Right lobe of liver (tissue), 6 donors: ENCODE measurements around the gene KIRREL3. TPM values are rescaled to one million over a fixed set of nuclear protein-coding genes. Genes with fewer than 3 reads are reported as not detected.

Source experiments
- ATAC-seq, 4 donors: fragments of 200-7000 bp; cut with Tn5 transposase; one replicate each; pipeline ENCODE4 v1.9.1; 2020; ENCODE audit warnings: mild to moderate bottlenecking in 4 of 4, moderate library complexity in 4 of 4
- DNase-seq, 3 donors: peaks; one replicate each; pipeline ENCODE4 v3.0.0-alpha.2; 2020
- H3K27ac ChIP-seq, 3 donors: fragments of 200-600 bp; one replicate each; pipeline ENCODE4 v1.8.0; 2022
- H3K27me3 ChIP-seq, 2 donors: fragments of 200-600 bp; one replicate each; pipeline ENCODE4 v1.8.0; 2022
- H3K36me3 ChIP-seq, 4 donors: fragments of 200-600 bp; sonication (generic) in 1 of 4; one replicate each; pipeline versions ENCODE4 v1.5.1 to v1.8.0; 2017 to 2022; ENCODE audit warnings: control low read depth in 1 of 4
- H3K4me1 ChIP-seq, 4 donors: fragments of 200-600 bp; sonication (generic) in 1 of 4; one replicate each; pipeline versions ENCODE4 v1.5.1 to v1.8.0; 2017 to 2022; ENCODE audit warnings: control low read depth in 1 of 4
- H3K4me3 ChIP-seq, 3 donors: fragments of 200-600 bp; one replicate each; pipeline ENCODE4 v1.8.0; 2022
- H3K9me3 ChIP-seq, 4 donors: fragments of 200-600 bp; sonication (generic) in 1 of 4; one replicate each; pipeline versions ENCODE4 v1.5.1 to v1.8.0; 2017 to 2022; ENCODE audit warnings: control low read depth in 1 of 4
- CTCF ChIP-seq, 4 donors: fragments of 200-600 bp in 3 of 4; fragments of 450-650 bp in 1 of 4; IDR thresholded peaks; one replicate each; pipeline versions ENCODE4 v1.5.1 to v1.8.0; 2016 to 2022; ENCODE audit warnings: antibody characterized with exemption in 4 of 4, mild to moderate bottlenecking in 2 of 4
- POLR2A ChIP-seq: fragments of 450-650 bp; IDR thresholded peaks from one replicate; pipeline ENCODE4 v1.6.1; 2017; ENCODE audit warnings: antibody characterized with exemption, mild to moderate bottlenecking
- WGBS: methylation state at CpG from one replicate; pipeline ENCODE4 v1.1.6; 2018; ENCODE audit warnings: low coverage, low lambda C conversion rate; ENCODE audit not compliant: insufficient coverage; ENCODE audit errors: missing lambda C conversion rate; 5-methylcytosine and 5-hydroxymethylcytosine counted together
- intact Hi-C, 2 donors: fragments of 100-400 bp; cut with DNase I; formaldehyde crosslinking; loops; one replicate each; pipeline versions ENCODE4 v1.11.2 to v1.14.1; 2022
- total RNA-seq, 6 experiments: library from RNA; depleted of rRNA in 2 of 6; stranded (reverse); fragments of >200 nt in 2 of 6; fragmentation: NEBNext Ultra II Directional in 3 of 6; extraction: Animal tissue kit (Norgen Biotek cat#: 25700) in 3 of 6; gene quantifications; one replicate each; pipeline versions ENCODE4 v1.1.0 to v1.2.4, GENCODE V29; 2016 to 2023
- donor health status: DM: no; HTN: yes; CAD: no.
- donor health status: DM: no; HTN: no; CAD: no.
- donor health status: DM: no; HTN: no; CAD: no.
- donor health status: DM: no; HTN: yes; CAD: no.
- donor health status: DM: no; HTN: yes; CAD: no.

KIRREL3 gene
- total RNA-seq, 6 experiments from 2014 or later = not detected

GRCh38 chr11:126411971-126412381 lies 588.6 kb downstream of the KIRREL3 start:
- H3K4me3 ChIP-seq = no peak overlapping the region
- WGBS = 82% methylated on average over 6 of the region's 6 CpGs
- no peaks in the 10 kb centered on the region for H3K9me3 ChIP-seq
- no peak overlapping the region for H3K27ac ChIP-seq
- no peak for ATAC-seq
- DNase-seq = no peak
- H3K4me1 ChIP-seq = peaks cover 0 to 6% (median 2%) of the 10 kb centered on the region in 4 donors
- no peaks in the 10 kb centered on the region for H3K27me3 ChIP-seq
- TF ChIP-seq CTCF (IDR thresholded peaks at IDR 0.05) = no peak
- no peak for TF ChIP-seq POLR2A
- intact Hi-C loops = no loop called here
- peaks cover 0 to 17% (median 5%) of the 10 kb centered on the region in 4 donors for H3K36me3 ChIP-seq

GRCh38 chr11:126410649-126411048 lies 589.9 kb downstream of the KIRREL3 start:
- intact Hi-C loops = no loop called here
- Histone ChIP-seq H3K9me3 (no peaks in the 10 kb centered on the region), H3K4me1 (no peaks in the 10 kb centered on the region), H3K4me3 (no peak overlapping the region), H3K27ac (no peak overlapping the region), H3K27me3 (no peaks in the 10 kb centered on the region), H3K36me3 (peaks cover 0 to 17% (median 5%) of the 10 kb centered on the region in 4 donors)
- TF ChIP-seq CTCF (IDR thresholded peaks at IDR 0.05) (no peak), POLR2A (no peak)
- ATAC-seq = no peak
- WGBS = 59% methylated on average over 6 of the region's 6 CpGs
- DNase-seq = no peak

GRCh38 chr11:126409620-126409985 lies 591.0 kb downstream of the KIRREL3 start:
- no peak for DNase-seq
- Histone ChIP-seq H3K27me3 (no peaks in the 10 kb centered on the region), H3K36me3 (peaks cover 0 to 17% (median 5%) of the 10 kb centered on the region in 4 donors), H3K4me1 (no peaks in the 10 kb centered on the region), H3K9me3 (no peaks in the 10 kb centered on the region), H3K4me3 (no peak overlapping the region), H3K27ac (no peak overlapping the region)
- 49% methylated on average over 2 of the region's 3 CpGs for WGBS
- no peak for ATAC-seq
- no peak for TF ChIP-seq CTCF (IDR thresholded peaks at IDR 0.05)
- no peak for TF ChIP-seq POLR2A
- intact Hi-C loops = no loop called here

GRCh38 chr11:126408901-126409619 lies 591.5 kb downstream of the KIRREL3 start:
- 84% methylated on average over 6 of the region's 12 CpGs for WGBS
- DNase-seq (no peak), ATAC-seq (no peak)
- intact Hi-C loops = no loop called here
- H3K27me3 ChIP-seq = no peaks in the 10 kb centered on the region
- no peaks in the 10 kb centered on the region for H3K9me3 ChIP-seq
- H3K36me3 ChIP-seq = peaks cover 0 to 17% (median 5%) of the 10 kb centered on the region in 4 donors
- no peaks in the 10 kb centered on the region for H3K4me1 ChIP-seq
- no peak overlapping the region for H3K4me3 ChIP-seq
- TF ChIP-seq POLR2A (no peak), CTCF (IDR thresholded peaks at IDR 0.05) (no peak)
- H3K27ac ChIP-seq = no peak overlapping the region
